ENCODE measurements around the gene TIPRL.
"Not testable (repeated sequence)": the region's sequence is repeated elsewhere in the genome, so short reads cannot be mapped to it uniquely, and the experiment has no call there.

Gene TIPRL

GRCh38 chr1:168159251-168159650, 19.5 kb upstream of the TIPRL start:
- DNase-seq (ENCODE audit: low spot score) (no peak), FAIRE-seq (no peak)

GRCh38 chr1:168159979-168160378, 18.8 kb upstream of the TIPRL start:
- FAIRE-seq, result no peak
- DNase-seq (ENCODE audit: low spot score), result no peak

- no peak for FAIRE-seq
- DNase-seq (ENCODE audit: low spot score), result no peak
These were observed 17.3 kb upstream of the TIPRL start for GRCh38 chr1:168161459-168161858.

GRCh38 chr1:168163670-168164069, 15.1 kb upstream of the TIPRL start:
- FAIRE-seq, result no peak
- DNase-seq (ENCODE audit: low spot score), result no peak

- FAIRE-seq, result no peak
These were observed 14.0 kb upstream of the TIPRL start for GRCh38 chr1:168164771-168165170.

GRCh38 chr1:168167806-168168205, 11.0 kb upstream of the TIPRL start:
- FAIRE-seq (no peak), DNase-seq (ENCODE audit: low spot score) (no peak)

More at GRCh38 chr1:168164771-168165170, 14.0 kb upstream of the TIPRL start:
- DNase-seq (ENCODE audit: low spot score), result no peak

- no peak for FAIRE-seq
These were observed 7.9 kb upstream of the TIPRL start for GRCh38 chr1:168170564-168171508.

GRCh38 chr1:168172250-168172915, 6.4 kb upstream of the TIPRL start:
- no peak for DNase-seq (ENCODE audit: low spot score)
- FAIRE-seq, result no peak

More at GRCh38 chr1:168170564-168171508, 7.9 kb upstream of the TIPRL start:
- DNase-seq (ENCODE audit: low spot score), result no peak

GRCh38 chr1:168178227-168178637, 530 bp upstream of the TIPRL start:
- DNase-seq (ENCODE audit: low spot score) (no peak), FAIRE-seq (no peak)

- FAIRE-seq, result no peak
These were observed 831 bp downstream of the TIPRL start for GRCh38 chr1:168179438-168180147.

GRCh38 chr1:168180148-168180524, 1.4 kb downstream of the TIPRL start:
- FAIRE-seq, result no peak
- DNase-seq (ENCODE audit: low spot score), result no peak

More at GRCh38 chr1:168179438-168180147, 831 bp downstream of the TIPRL start:
- DNase-seq (ENCODE audit: low spot score), result no peak

- FAIRE-seq; DNase-seq (ENCODE audit: low spot score): not testable (repeated sequence)
These were observed 2.4 kb downstream of the TIPRL start for GRCh38 chr1:168181063-168181720.

GRCh38 chr1:168187177-168187576, 8.4 kb downstream of the TIPRL start:
- DNase-seq (ENCODE audit: low spot score) (no peak), FAIRE-seq (no peak)

- FAIRE-seq (no peak), DNase-seq (ENCODE audit: low spot score) (no peak)
These were observed 11.6 kb downstream of the TIPRL start for GRCh38 chr1:168190403-168190802.

GRCh38 chr1:168195199-168196135, 16.7 kb downstream of the TIPRL start:
- DNase-seq (ENCODE audit: low spot score) (no peak), FAIRE-seq (no peak)

GRCh38 chr1:168199056-168199455, 20.3 kb downstream of the TIPRL start:
- DNase-seq (ENCODE audit: low spot score), result no peak
- FAIRE-seq, result no peak

GRCh38 chr1:168202941-168203654, 24.3 kb downstream of the TIPRL start:
- DNase-seq (ENCODE audit: low spot score) (no peak), FAIRE-seq (no peak)

- no peak for FAIRE-seq
These were observed 27.3 kb downstream of the TIPRL start for GRCh38 chr1:168206111-168206510.

GRCh38 chr1:168207673-168208072, 28.9 kb downstream of the TIPRL start:
- not testable (repeated sequence) for FAIRE-seq; DNase-seq (ENCODE audit: low spot score)

More at GRCh38 chr1:168206111-168206510, 27.3 kb downstream of the TIPRL start:
- DNase-seq (ENCODE audit: low spot score), result no peak

All from RCC 7860 (cell line).